CD4-positive, alpha-beta T cell treated with Interleukin-15 for 4 hours (primary cell): ENCODE data around the gene ZFP36L2.

Source experiments
- DNase-seq: peaks from one replicate; pipeline ENCODE4 v3.0.0-alpha.2; 2020; ENCODE audit warnings: low spot score

The ZFP36L2 gene

DNA sequence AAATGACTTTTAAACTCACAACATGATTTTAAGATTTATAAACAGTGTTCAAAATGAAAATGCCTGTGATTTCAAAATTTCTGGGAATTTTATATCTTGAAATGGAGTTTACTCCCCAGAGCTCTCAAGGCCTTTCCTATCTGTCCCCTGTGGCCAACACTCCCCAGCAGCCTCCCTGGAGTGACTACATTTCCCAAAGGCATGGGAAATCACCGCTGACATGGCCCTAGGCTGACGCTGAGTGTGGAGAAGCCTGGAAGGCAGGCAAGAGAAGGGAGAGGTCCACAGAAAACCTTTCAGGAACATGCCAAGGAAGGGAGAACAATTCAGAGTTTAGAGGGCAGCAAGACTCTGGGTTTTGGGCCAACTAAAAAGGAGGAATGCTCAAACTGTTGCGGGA lies 20.2 kb upstream of the ZFP36L2 start:
- no peak for DNase-seq

GRCh38 chr2:43241558-43241957 lies 15.2 kb upstream of the ZFP36L2 start:
- DNase-seq, result no peak

- DNase-seq, result no peak
These were observed 14.4 kb upstream of the ZFP36L2 start for GRCh38 chr2:43240766-43241150.

GRCh38 chr2:43239981-43240765 lies 13.8 kb upstream of the ZFP36L2 start:
- DNase-seq, result no peak

DNA sequence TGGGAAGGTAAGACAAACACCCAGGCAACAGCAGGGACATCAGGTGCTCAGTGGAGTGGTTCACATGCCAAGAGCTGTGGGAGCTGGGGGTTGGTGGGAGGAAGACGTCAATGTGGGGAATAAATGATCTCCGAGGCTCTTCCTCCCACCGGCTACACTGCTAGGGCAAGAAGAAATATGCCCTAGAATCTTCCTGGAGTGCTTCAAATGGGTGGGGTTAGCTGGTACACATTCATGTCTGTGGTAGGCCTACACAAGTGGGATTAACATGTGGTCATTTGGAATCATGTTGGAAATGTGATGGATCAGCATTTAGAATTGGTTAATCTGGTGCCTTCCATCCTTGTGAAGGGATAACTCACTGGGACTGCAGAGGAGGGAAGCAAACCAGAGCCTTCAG lies 12.4 kb upstream of the ZFP36L2 start:
- no peak for DNase-seq

GRCh38 chr2:43238176-43238575 lies 11.8 kb upstream of the ZFP36L2 start:
- no peak for DNase-seq

DNA sequence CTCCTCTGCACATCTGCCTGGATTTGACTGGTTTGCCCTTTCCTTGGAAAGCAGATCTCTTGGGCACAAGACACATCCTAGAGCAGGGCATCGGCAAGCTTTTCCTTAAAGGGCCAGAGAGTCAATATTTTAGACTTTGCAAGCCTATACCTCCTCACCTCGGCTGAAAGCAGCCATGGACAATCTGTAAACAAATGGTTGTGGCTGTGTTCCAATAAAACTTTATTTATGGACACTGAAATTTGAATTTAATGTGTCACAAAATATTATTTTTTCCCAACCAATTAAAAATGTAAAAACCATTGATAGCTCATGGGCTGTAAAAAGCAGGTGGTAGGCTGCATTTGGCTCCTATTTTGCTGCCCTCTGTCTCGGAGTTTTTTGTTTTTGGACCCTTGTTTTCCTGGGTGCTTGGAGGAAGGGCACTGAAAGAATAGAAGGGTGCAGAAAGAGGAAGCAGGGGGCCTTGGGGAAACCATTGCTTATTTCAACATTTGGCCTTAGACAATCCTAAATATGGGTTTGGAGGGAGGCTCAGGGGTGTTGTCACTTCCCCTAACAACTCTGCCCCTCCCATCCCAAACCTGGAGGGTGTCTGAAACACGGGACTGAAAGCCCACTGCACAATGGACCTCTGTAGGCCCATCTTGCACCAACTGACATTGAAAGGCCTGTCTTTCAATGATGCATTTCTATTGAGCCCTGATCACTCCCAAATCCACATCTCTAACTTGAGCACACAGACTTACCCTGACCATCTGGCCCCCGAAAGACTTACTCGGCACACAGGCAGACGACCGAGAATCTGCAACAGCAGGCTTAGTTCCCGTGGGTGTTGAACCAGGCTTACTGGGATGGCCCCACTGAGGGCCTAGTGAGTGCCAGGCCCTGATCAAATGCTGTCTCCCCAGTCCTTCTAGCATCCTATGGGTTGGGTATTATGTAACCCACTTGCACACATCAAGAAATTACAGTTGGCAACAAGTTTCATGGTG lies 7.1 kb upstream of the ZFP36L2 start:
- no peak for DNase-seq

DNA sequence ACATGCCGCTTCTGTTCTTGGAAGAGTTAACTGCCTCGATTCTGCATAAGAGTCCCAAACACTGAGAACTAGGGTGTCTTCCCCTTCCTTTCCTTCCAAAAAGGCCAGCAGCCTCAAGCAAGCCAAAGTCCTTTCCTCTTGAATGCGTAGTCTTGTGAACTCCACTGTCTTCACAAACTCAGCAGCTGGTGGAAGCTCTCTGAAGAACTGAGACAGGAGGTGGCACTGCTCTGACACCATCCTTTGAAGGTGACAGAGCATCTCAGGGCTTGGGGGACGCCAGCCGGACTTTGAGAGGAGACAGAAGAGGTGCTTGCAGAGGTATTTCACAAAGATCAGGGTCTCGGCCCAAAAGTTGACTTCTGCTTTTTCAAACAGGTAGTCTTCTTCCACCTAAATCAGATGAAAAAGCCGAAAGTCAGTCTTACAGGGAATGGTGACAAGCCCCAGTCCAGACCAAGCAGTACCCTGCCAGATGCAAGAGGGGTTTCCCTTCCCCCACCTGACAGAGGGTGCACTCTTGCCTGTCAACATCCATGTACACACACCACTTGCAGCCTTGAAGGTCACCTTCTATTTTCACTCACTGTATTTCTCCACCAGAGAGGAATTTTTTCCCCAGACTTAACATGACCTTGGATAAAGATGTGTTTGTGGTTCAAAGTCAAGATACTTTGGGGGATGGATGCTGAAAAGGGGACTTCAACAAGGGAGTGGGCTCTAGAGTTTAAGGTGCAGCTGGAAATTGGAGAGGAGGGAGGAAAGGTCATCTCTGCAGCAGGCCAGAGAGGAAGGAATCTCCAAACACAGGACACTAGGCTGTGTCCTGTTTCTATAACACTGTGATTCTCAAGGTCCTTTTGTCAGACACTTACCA lies 4.8 kb upstream of the ZFP36L2 start:
- DNase-seq, result no peak

DNA sequence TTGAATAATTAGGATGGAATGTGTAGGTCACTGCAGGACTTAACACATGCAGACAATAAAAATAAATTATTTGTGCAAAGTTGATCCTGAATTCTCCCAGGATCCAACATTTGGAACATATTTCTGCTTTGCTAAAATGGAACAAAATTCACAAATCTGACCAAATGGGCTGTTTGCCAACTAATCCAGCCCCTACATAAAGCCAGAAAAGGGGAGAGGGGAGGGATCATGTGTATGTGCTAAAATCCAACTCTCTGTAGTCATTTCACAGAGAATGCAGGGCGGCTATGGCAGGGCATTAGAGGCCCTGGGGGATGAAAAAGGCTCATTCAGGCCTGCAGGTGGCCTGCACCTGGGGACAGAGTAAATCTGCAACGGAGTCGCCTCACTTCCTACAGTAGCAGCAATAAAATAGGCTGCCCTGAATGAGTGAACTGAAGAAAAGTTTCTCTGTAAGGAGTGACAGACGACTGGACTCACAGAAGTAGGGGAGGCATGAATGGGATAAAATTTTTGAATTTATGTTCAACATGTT lies 4.0 kb upstream of the ZFP36L2 start:
- no peak for DNase-seq

- DNase-seq, result peak; percentile 32
These were observed 2.6 kb upstream of the ZFP36L2 start for GRCh38 chr2:43228756-43229659.

GRCh38 chr2:43228321-43228751 lies 1.9 kb upstream of the ZFP36L2 start:
- no peak for DNase-seq

- no peak for DNase-seq
These were observed 1.4 kb upstream of the ZFP36L2 start for GRCh38 chr2:43227830-43228281.

GRCh38 chr2:43226955-43227829 lies 786 bp upstream of the ZFP36L2 start:
- DNase-seq, result peak; percentile 54

GRCh38 chr2:43225788-43226557 lies 433 bp downstream of the ZFP36L2 start:
- DNase-seq, result peak; percentile 68

DNA sequence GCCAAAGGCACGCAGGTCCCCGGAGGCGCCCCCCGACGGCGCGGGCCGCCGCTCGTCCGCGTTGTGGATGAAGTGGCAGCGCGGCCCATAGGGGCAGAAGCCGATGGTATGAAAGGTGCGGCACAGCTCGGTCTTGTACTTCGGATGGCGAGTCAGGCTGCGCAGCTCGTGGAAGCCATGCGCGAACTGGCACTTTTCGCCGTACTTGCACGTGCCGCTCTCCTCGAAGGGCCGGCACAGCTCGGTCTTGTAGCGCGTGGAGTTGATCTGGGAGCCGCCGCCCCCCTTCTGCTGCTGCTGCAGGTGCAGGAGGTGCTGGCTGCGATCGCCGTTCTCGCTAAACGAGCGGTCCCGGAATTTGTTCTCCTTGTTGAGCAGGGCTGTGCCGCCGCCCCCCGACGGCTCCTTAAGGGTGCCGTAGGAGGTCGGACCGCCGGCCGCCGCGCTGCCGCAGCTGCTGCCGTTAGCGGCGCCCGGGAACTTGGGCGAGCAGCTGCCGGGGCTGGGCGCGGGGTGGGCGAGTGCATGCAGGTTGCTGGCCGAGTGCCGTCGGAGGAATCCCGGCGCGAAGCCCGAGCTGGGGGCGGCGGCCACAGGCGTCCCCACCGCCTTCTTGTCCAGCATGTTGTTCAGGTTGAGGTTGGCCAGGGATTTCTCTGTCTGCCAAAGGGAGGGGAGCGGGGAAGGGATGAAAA lies 1.2 kb downstream of the ZFP36L2 start:
- peak; percentile 65 for DNase-seq

DNA sequence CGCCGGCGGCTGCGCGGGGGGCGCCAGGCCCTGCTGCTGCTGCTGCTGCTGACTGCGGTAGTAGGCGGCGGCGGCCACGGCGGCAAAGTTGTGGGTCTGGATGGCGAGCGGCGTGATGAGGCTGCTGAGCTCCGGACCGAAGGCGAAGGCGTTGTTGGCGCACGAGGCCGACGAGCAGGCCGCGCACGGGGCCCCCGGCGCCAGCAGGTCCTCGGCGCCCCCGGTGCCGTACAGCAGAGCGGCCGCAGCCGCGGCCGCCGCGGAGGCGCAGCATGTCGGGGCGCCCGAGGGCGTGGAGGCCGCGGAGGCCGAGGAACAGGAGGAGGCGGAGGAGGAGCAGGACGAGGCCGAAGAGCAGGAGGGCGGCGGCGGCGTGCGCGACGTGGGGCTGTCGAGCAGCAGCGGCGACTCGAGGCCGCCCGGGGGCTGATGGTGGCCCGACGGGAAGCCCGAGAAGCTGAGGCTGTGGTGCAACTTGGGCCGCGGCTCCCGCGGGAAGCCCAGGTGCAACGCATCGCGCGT lies 1.8 kb downstream of the ZFP36L2 start:
- peak; percentile 44 for DNase-seq

- peak; percentile 79 for DNase-seq
These were observed 2.3 kb downstream of the ZFP36L2 start for GRCh38 chr2:43224131-43224570.

- DNase-seq, result peak; percentile 18
These were observed 2.8 kb downstream of the ZFP36L2 start for GRCh38 chr2:43223521-43224001.
